PC-3 (cell line): ENCODE measurements around the gene IRX2. TPM values are rescaled to one million over a fixed set of nuclear protein-coding genes. Genes with fewer than 3 reads are reported as not detected.

Experiments used
- ATAC-seq: fragments of 200-7000 bp; cut with Tn5 transposase; 2 replicates; pipeline ENCODE4 v1.9.1; 2020; ENCODE audit warnings: mild to moderate bottlenecking, moderate library complexity
- BruUV-seq: library from RNA; stranded (reverse); fragments of 400-500 nt; replicated peaks from 2 replicates; lab custom pipeline; 2021; lab: Mats Ljungman, UMichigan
- CTCF ChIA-PET: fragments of 300-600 bp; sonication (Branson Sonifier 250); formaldehyde crosslinking; loops from one replicate; lab custom pipeline; 2022; ENCODE audit warnings: antibody characterized with exemption; lab: Charles Lee
- POLR2A ChIA-PET: fragments of 300-600 bp; sonication (Branson Sonifier 250); formaldehyde crosslinking; loops from one replicate; lab custom pipeline; 2022; ENCODE audit warnings: antibody characterized with exemption; ENCODE audit not compliant: unreplicated experiment; lab: Charles Lee
- DNase-seq: peaks from one replicate; pipeline ENCODE4 v3.0.0-alpha.2; 2015
- H2AFZ ChIP-seq: fragments of 300-600 bp; sonication (generic); 2 replicates; pipeline ENCODE4 v1.6.0; 2016; ENCODE audit warnings: antibody characterized with exemption, low read length
- H3F3A ChIP-seq: fragments of 300-600 bp; sonication (generic); one replicate; pipeline ENCODE4 v1.6.0; 2017; ENCODE audit warnings: antibody characterized with exemption, low read length, control low read depth, mild to moderate bottlenecking; ENCODE audit not compliant: unreplicated experiment
- H3K27ac ChIP-seq: fragments of 300-600 bp; sonication (generic); 2 replicates; pipeline ENCODE4 v1.5.1; 2016; ENCODE audit warnings: mild to moderate bottlenecking, low read length
- H3K27me3 ChIP-seq: fragments of 300-600 bp; sonication (generic); 2 replicates; pipeline ENCODE4 v1.6.1; 2016; ENCODE audit warnings: low read length, mixed read lengths
- H3K36me3 ChIP-seq: fragments of 300-600 bp; sonication (generic); 2 replicates; pipeline ENCODE4 v1.6.1; 2016; ENCODE audit warnings: low read depth, mixed run types, low read length, mixed read lengths
- H3K4me1 ChIP-seq: fragments of 300-600 bp; sonication (generic); 2 replicates; pipeline ENCODE4 v1.5.1; 2016; ENCODE audit warnings: low read length; ENCODE audit not compliant: insufficient read depth
- H3K4me2 ChIP-seq: fragments of 300-600 bp; sonication (generic); 2 replicates; pipeline ENCODE4 v1.6.0; 2016; ENCODE audit warnings: low read length
- H3K4me3 ChIP-seq: fragments of 300-600 bp; sonication (generic); 2 replicates; pipeline ENCODE4 v1.5.1; 2016; ENCODE audit warnings: mild to moderate bottlenecking, low read length, mixed read lengths
- H3K79me2 ChIP-seq: fragments of 300-600 bp; sonication (generic); 2 replicates; pipeline ENCODE4 v1.6.1; 2017; ENCODE audit warnings: low read length, mixed read lengths
- H3K9ac ChIP-seq: fragments of 300-600 bp; sonication (generic); 2 replicates; pipeline ENCODE4 v1.6.0; 2016; ENCODE audit warnings: mild to moderate bottlenecking, low read length
- H3K9me2 ChIP-seq: fragments of 300-600 bp; sonication (generic); replicated peaks from 2 replicates; pipeline ENCODE4 v1.6.1; 2016; ENCODE audit warnings: mixed run types, low read length, mixed read lengths
- H3K9me3 ChIP-seq: fragments of 300-600 bp; sonication (generic); 2 replicates; pipeline ENCODE4 v1.6.1; 2016; ENCODE audit warnings: low read length, mixed read lengths
- H4K20me1 ChIP-seq: fragments of 300-600 bp; sonication (generic); 2 replicates; pipeline ENCODE4 v1.6.1; 2016; ENCODE audit warnings: low read length, mixed read lengths
- CTCF ChIP-seq: fragments of 300-600 bp; sonication (generic); conservative IDR thresholded peaks from 2 replicates; pipeline ENCODE4 v1.5.1; 2017; ENCODE audit warnings: antibody characterized with exemption, low read depth, mild to moderate bottlenecking, low read length
- EZH2 ChIP-seq: fragments of 300-600 bp; sonication (generic); IDR thresholded peaks from one replicate; pipeline ENCODE4 v1.6.1; 2017; ENCODE audit warnings: antibody characterized with exemption, mild to moderate bottlenecking, low read length; ENCODE audit not compliant: unreplicated experiment
- EZH2phosphoT487 ChIP-seq: fragments of 300-600 bp; sonication (generic); IDR thresholded peaks from 2 replicates; pipeline ENCODE4 v1.6.1; 2018; ENCODE audit warnings: mild to moderate bottlenecking, antibody characterized with exemption, low read length, borderline replicate concordance
- intact Hi-C: fragments of 100-400 bp; cut with micrococcal nuclease; formaldehyde crosslinking; loops from 2 replicates; pipeline ENCODE4 v1.9.0; 2023
- total RNA-seq: library from RNA; depleted of rRNA; stranded (reverse); fragments of >200 nt; gene quantifications from 2 replicates; pipeline ENCODE4 v1.2.3, GENCODE V29; 2014

Gene IRX2
- total RNA-seq, 1 experiment from 2014 or later = 10.4 TPM

GRCh38 chr5:2776337-2777302 is 25.1 kb upstream of the IRX2 start:
- ChIA-PET CTCF (no interaction called here), POLR2A (no interaction called here)
- DNase-seq (no peak), ATAC-seq (no peak)
- Histone ChIP-seq H3F3A (no peaks in the 10 kb centered on the region), H3K79me2 (no peaks in the 10 kb centered on the region), H3K36me3 (no peaks in the 10 kb centered on the region), H2AFZ (no peak overlapping the region), H4K20me1 (no peaks in the 10 kb centered on the region), H3K9me3 (no peaks in the 10 kb centered on the region), H3K27ac (no peak overlapping the region), H3K4me2 (no peak overlapping the region), H3K27me3 (peaks cover 40% of the 10 kb centered on the region), H3K4me3 (no peak overlapping the region), H3K9me2 (no peaks in the 10 kb centered on the region), H3K9ac (no peak overlapping the region), H3K4me1 (peaks cover 15% of the 10 kb centered on the region)
- no TSS peak for BruUV-seq
- intact Hi-C loops = no loop called here
- no peak for TF ChIP-seq EZH2phosphoT487
- TF ChIP-seq CTCF = no peak
- no peak for TF ChIP-seq EZH2

DNA sequence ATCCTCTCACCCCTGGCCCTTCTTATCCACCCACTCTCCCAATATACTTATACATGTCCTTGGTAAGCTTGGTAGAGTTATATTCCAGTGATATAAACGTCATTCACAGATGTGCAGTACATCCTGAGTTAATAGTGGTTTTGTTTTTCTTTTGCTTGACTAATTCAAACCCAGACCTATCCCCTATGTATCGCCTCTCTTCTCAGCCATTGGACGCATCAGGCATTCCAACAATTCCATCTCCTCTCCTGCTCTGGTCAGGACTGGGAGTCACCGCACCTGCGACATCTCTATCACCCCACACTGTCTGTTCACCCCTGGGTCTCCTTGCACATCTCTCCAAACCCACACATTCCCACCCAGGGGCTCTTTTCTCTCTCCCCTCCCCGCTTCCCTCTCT is 21.9 kb upstream of the IRX2 start:
- POLR2A ChIA-PET = no interaction called here
- ATAC-seq = no peak
- Histone ChIP-seq H3K4me2 (no peak overlapping the region), H3K4me1 (no peaks in the 10 kb centered on the region), H3K79me2 (no peaks in the 10 kb centered on the region), H3K36me3 (no peaks in the 10 kb centered on the region), H3K9ac (no peak overlapping the region), H2AFZ (no peak overlapping the region), H4K20me1 (no peaks in the 10 kb centered on the region), H3K4me3 (no peak overlapping the region), H3K27me3 (peaks cover 57% of the 10 kb centered on the region), H3K9me2 (no peaks in the 10 kb centered on the region), H3K9me3 (no peaks in the 10 kb centered on the region), H3K27ac (no peak overlapping the region), H3F3A (no peaks in the 10 kb centered on the region)
- no peak for TF ChIP-seq EZH2
- no peak for TF ChIP-seq CTCF
- TF ChIP-seq EZH2phosphoT487 = no peak
- intact Hi-C loops = no loop called here
- CTCF ChIA-PET = no interaction called here
- no TSS peak for BruUV-seq
- DNase-seq = no peak

- H3K9ac ChIP-seq = no peak overlapping the region
- H3F3A ChIP-seq = no peaks in the 10 kb centered on the region
- H3K4me3 ChIP-seq = no peak overlapping the region
- ChIA-PET POLR2A (no interaction called here), CTCF (no interaction called here)
- H3K9me3 ChIP-seq = no peaks in the 10 kb centered on the region
- no TSS peak for BruUV-seq
- ATAC-seq = no peak
- no peak overlapping the region for H2AFZ ChIP-seq
- no peak for TF ChIP-seq EZH2
- no peak for TF ChIP-seq EZH2phosphoT487
- TF ChIP-seq CTCF = no peak
- intact Hi-C loops = no loop called here
- H3K27me3 ChIP-seq = peaks cover 38% of the 10 kb centered on the region
- H3K27ac ChIP-seq = no peak overlapping the region
- H3K4me1 ChIP-seq = peaks cover under 1% of the 10 kb centered on the region; the same call in 1 of the 2 replicates
- no peak for DNase-seq
- H3K4me2 ChIP-seq = no peak overlapping the region
- no peaks in the 10 kb centered on the region for H3K36me3 ChIP-seq
- H3K9me2 ChIP-seq = no peaks in the 10 kb centered on the region
- H3K79me2 ChIP-seq = no peaks in the 10 kb centered on the region
- no peaks in the 10 kb centered on the region for H4K20me1 ChIP-seq
These were observed 15.6 kb upstream of the IRX2 start for GRCh38 chr5:2767089-2767488.
